ENCODE measurements around the gene TNNT3. TPM values are rescaled to one million over a fixed set of nuclear protein-coding genes. Genes with fewer than 3 reads are reported as not detected.

TNNT3 gene
- total RNA-seq, 4 donors from 2014 or later, result 1.7 to 4.1 (median 2.6) TPM; not detected in 1

- WGBS, 2 donors, result 64 to 66% methylated on average over 11 to 14 of the region's 14 CpGs
- H3K4me3 ChIP-seq (replicated peaks in 1 of 3), result no peak overlapping the region
- H3K9me3 ChIP-seq, result no peaks in the 10 kb centered on the region
- no peaks in the 10 kb centered on the region for H3K4me1 ChIP-seq
- no peaks in the 10 kb centered on the region for H3K36me3 ChIP-seq
- TF ChIP-seq CTCF (IDR thresholded peaks at IDR 0.05), result no peak
- no peak for TF ChIP-seq POLR2A (IDR thresholded peaks at IDR 0.05)
- H3K27ac ChIP-seq, result no peak overlapping the region
- intact Hi-C loops (cut with DNase I), result no loop called here
- DNase-seq, result no peak
- no peaks in the 10 kb centered on the region for H3K27me3 ChIP-seq
Measured at GRCh38 chr11:1906611-1907423, 12.7 kb upstream of the TNNT3 start.

- no peak for DNase-seq
- WGBS, 2 donors, result 45 to 47% methylated on average over 9 of the region's 9 CpGs
- Histone ChIP-seq H3K9me3 (no peaks in the 10 kb centered on the region), H3K4me1 (no peaks in the 10 kb centered on the region), H3K27me3 (no peaks in the 10 kb centered on the region), H3K36me3 (no peaks in the 10 kb centered on the region), H3K4me3 (replicated peaks in 1 of 3) (no peak overlapping the region), H3K27ac (peak overlapping the region in 1 of 3 donors; percentile 6)
- TF ChIP-seq CTCF (IDR thresholded peaks at IDR 0.05) (no peak), POLR2A (IDR thresholded peaks at IDR 0.05) (no peak)
- intact Hi-C loops (cut with DNase I), result no loop called here
Measured at GRCh38 chr11:1908618-1909017, 10.9 kb upstream of the TNNT3 start.

- H3K36me3 ChIP-seq, result no peaks in the 10 kb centered on the region
- no peak for TF ChIP-seq POLR2A (IDR thresholded peaks at IDR 0.05)
- no peak for TF ChIP-seq CTCF (IDR thresholded peaks at IDR 0.05)
- no peaks in the 10 kb centered on the region for H3K9me3 ChIP-seq
- WGBS, 2 donors, result 84 to 85% methylated on average over 7 of the region's 7 CpGs
- H3K4me1 ChIP-seq, result no peaks in the 10 kb centered on the region
- no peaks in the 10 kb centered on the region for H3K27me3 ChIP-seq
- no peak overlapping the region for H3K4me3 ChIP-seq (replicated peaks in 1 of 3)
- intact Hi-C loops (cut with DNase I), result no loop called here
- DNase-seq, result no peak
- no peak overlapping the region for H3K27ac ChIP-seq
Measured at GRCh38 chr11:1909524-1909923, 10.0 kb upstream of the TNNT3 start.

GRCh38 chr11:1912289-1912878 lies 7.1 kb upstream of the TNNT3 start:
- Histone ChIP-seq H3K4me3 (replicated peaks in 1 of 3) (no peak overlapping the region), H3K36me3 (no peaks in the 10 kb centered on the region), H3K4me1 (no peaks in the 10 kb centered on the region), H3K27ac (no peak overlapping the region), H3K9me3 (no peaks in the 10 kb centered on the region), H3K27me3 (no peaks in the 10 kb centered on the region)
- no peak for DNase-seq
- TF ChIP-seq POLR2A (IDR thresholded peaks at IDR 0.05), result no peak
- no peak for TF ChIP-seq CTCF (IDR thresholded peaks at IDR 0.05)
- intact Hi-C loops (cut with DNase I), result loop anchor here (2.0 kb wide), 1 partner anchor 22 kb away; no protein-coding TSS in a partner anchor
- 86% methylated on average over 13 of the region's 13 CpGs for WGBS, 2 donors

Measured in thyroid gland (tissue), 4 donors.